Measurements from ENCODE around the gene DPH1. TPM values are rescaled to one million over a fixed set of nuclear protein-coding genes. Genes with fewer than 3 reads are reported as not detected.

DPH1 gene
- total RNA-seq, 2 donors from 2014 or later, result 31.1 to 48.3 TPM

DNA sequence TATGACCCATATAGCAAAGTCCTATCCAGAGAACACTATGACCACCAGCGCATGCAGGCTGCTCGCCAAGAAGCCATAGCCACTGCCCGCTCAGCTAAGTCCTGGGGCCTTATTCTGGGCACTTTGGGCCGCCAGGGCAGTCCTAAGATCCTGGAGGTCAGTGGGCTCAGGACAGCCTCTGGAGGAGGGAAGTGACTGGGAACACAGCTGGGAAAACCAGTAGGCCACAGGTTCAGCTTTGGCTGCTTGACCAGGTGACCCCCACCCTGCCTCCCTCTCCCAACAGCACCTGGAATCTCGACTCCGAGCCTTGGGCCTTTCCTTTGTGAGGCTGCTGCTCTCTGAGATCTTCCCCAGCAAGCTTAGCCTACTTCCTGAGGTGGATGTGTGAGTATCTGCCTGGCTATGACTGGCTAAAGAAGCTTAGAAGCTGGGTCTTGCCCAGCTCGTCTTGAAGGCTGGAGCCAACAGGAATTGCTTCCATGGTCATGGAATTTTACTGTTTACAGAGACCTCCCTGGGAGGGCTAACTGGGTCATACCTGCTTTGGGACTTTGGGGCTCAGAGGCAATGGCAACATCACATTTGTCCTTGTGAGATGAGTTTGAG is 10.4 kb downstream of the DPH1 start:
- H3K9me3 Mint-ChIP-seq, result no peaks in the 10 kb centered on the region
- Histone ChIP-seq H3K36me3 (ENCODE audit: control insufficient read depth, insufficient read depth, low read length) (peaks cover 48% of the 10 kb centered on the region), H3K4me3 (ENCODE audit: low read length) (no peak overlapping the region), H3K9me3 (ENCODE audit: control insufficient read depth, low read length) (no peaks in the 10 kb centered on the region), H3K27ac (ENCODE audit: low read depth, low read length) (no peak overlapping the region), H3K27me3 (ENCODE audit: control insufficient read depth, insufficient read depth, low read length, poor library complexity, severe bottlenecking) (no peaks in the 10 kb centered on the region), H3K9ac (ENCODE audit: extremely low read depth, low read length, poor library complexity, severe bottlenecking) (no peak overlapping the region), H3K4me1 (ENCODE audit: control insufficient read depth, insufficient read depth, low read length) (peaks cover 7% of the 10 kb centered on the region)
- 92 to 98% methylated on average over 7 of the region's 7 CpGs for WGBS, 2 experiments (ENCODE audit: insufficient coverage in 1 of 2, insufficient read length in 1 of 2)
- H3K4me1 Mint-ChIP-seq, result peaks cover 18% of the 10 kb centered on the region
- peak overlapping the region; percentile 84 for H3K4me3 Mint-ChIP-seq
- no peak for DNase-seq
- peak overlapping the region; percentile 44 for H3K27ac Mint-ChIP-seq
- no peak for TF ChIP-seq CTCF (conservative IDR thresholded peaks at IDR 0.05)
- peaks cover 44% of the 10 kb centered on the region for H3K36me3 Mint-ChIP-seq (ENCODE audit: low read depth)
- peaks cover 7% of the 10 kb centered on the region for H3K27me3 Mint-ChIP-seq (ENCODE audit: insufficient read depth)

DNA sequence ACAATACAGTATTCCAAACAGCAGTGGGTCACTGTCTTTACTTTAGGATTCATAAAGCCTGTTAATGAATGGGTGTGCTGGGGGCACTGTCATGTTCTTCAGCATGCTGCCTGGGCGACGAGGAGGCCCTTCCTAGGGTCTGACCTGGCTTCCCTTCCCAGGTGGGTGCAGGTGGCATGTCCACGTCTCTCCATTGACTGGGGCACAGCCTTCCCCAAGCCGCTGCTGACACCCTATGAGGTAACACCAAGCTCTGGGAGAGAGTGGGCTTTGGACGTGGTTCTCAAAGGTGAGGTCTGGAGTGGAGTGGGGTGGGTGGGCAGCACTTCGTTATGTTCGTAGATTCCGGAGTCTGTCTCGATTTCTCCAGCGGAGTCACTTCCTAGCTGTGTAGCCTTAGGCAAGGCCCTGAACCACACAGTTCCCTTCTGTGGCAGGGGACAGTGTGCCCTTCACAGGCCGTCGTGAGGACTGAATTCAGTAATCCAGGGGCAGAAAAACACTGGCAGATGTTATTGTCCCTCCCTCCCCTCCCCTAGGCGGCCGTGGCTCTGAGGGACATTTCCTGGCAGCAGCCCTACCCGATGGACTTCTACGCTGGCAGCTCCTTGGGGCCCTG is 11.1 kb downstream of the DPH1 start:
- Histone ChIP-seq H3K27me3 (ENCODE audit: control insufficient read depth, insufficient read depth, low read length, poor library complexity, severe bottlenecking) (no peaks in the 10 kb centered on the region), H3K9ac (ENCODE audit: extremely low read depth, low read length, poor library complexity, severe bottlenecking) (peak overlapping the region; percentile 70), H3K4me1 (ENCODE audit: control insufficient read depth, insufficient read depth, low read length) (peaks cover 7% of the 10 kb centered on the region), H3K9me3 (ENCODE audit: control insufficient read depth, low read length) (no peaks in the 10 kb centered on the region), H3K4me3 (ENCODE audit: low read length) (peak overlapping the region; percentile 93), H3K27ac (ENCODE audit: low read depth, low read length) (no peak overlapping the region), H3K36me3 (ENCODE audit: control insufficient read depth, insufficient read depth, low read length) (peaks cover 48% of the 10 kb centered on the region)
- DNase-seq, result no peak
- peak overlapping the region; percentile 84 for H3K4me3 Mint-ChIP-seq
- H3K36me3 Mint-ChIP-seq (ENCODE audit: low read depth), result peaks cover 44% of the 10 kb centered on the region
- TF ChIP-seq CTCF (conservative IDR thresholded peaks at IDR 0.05), result no peak
- peaks cover 13% of the 10 kb centered on the region for H3K27me3 Mint-ChIP-seq (ENCODE audit: insufficient read depth)
- H3K4me1 Mint-ChIP-seq, result peaks cover 18% of the 10 kb centered on the region
- H3K9me3 Mint-ChIP-seq, result no peaks in the 10 kb centered on the region
- H3K27ac Mint-ChIP-seq, result peak overlapping the region; percentile 44
- 58 to 64% methylated on average over 6 to 16 of the region's 16 CpGs for WGBS, 2 experiments (ENCODE audit: insufficient coverage in 1 of 2, insufficient read length in 1 of 2)

DNA sequence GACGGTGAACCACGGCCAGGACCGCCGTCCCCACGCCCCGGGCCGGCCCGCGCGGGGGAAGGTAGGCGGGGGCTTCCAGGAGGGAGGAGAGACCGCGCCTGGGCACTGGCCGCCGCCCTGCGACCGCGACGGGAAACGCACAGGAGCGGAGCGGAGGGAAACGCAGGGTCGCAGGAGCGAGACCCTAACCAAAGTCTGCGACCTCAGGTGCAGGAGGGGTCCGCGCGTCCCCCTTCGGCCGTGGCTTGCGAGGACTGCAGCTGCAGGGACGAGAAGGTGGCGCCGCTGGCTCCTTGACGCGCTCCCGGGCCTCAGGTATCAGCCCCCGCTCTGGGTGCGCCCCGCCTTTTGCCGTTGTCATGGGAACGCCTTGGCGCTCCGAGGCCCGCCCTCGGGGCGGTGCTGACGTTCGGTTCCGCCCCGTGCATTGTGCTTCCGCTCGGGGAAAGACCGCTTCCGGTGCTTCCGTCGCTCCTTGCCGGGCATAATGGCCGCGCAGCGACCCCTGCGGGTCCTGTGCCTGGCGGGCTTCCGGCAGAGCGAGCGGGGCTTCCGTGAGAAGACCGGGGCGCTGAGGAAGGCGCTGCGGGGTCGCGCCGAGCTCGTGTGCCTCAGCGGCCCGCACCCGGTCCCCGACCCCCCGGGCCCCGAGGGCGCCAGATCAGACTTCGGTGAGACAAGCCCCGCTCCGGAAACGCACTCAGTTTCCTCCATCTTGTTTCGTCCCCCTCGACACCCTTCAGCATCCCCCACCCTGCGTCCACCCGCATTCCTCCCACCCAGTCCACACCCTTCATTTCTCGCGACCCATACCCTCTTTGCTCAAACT is 11.8 kb downstream of the DPH1 start, which contains the start of gene OVCA2:
TSS of gene OVCA2 (plus strand) at position 462 of the 829 bp plus-strand sequence. CDS start at position 488, 26 bp downstream.
- WGBS, 2 experiments (ENCODE audit: insufficient coverage in 1 of 2, insufficient read length in 1 of 2), result 0 to 1% methylated on average over 52 to 93 of the region's 93 CpGs
- H3K4me1 Mint-ChIP-seq, result peaks cover 18% of the 10 kb centered on the region
- Histone ChIP-seq H3K9ac (ENCODE audit: extremely low read depth, low read length, poor library complexity, severe bottlenecking) (peak within 1 kb of the TSS; percentile 70), H3K4me1 (ENCODE audit: control insufficient read depth, insufficient read depth, low read length) (peaks cover 7% of the 10 kb centered on the region), H3K36me3 (ENCODE audit: control insufficient read depth, insufficient read depth, low read length) (peaks cover 43% of the 10 kb centered on the region), H3K27ac (ENCODE audit: low read depth, low read length) (peak within 1 kb of the TSS; percentile 67), H3K9me3 (ENCODE audit: control insufficient read depth, low read length) (no peaks in the 10 kb centered on the region), H3K4me3 (ENCODE audit: low read length) (peak within 1 kb of the TSS; percentile 93), H3K27me3 (ENCODE audit: control insufficient read depth, insufficient read depth, low read length, poor library complexity, severe bottlenecking) (no peaks in the 10 kb centered on the region)
- TF ChIP-seq CTCF (conservative IDR thresholded peaks at IDR 0.05), result peak; percentile 71
- DNase-seq, result peak; percentile 100
- peak within 1 kb of the TSS; percentile 84 for H3K4me3 Mint-ChIP-seq
- H3K27me3 Mint-ChIP-seq (ENCODE audit: insufficient read depth), result peaks cover 19% of the 10 kb centered on the region
- peak within 1 kb of the TSS; percentile 88 for H3K27ac Mint-ChIP-seq
- H3K9me3 Mint-ChIP-seq, result no peaks in the 10 kb centered on the region
- H3K36me3 Mint-ChIP-seq (ENCODE audit: low read depth), result peaks cover 37% of the 10 kb centered on the region

Measured in endodermal cell (in vitro differentiated cells).